ENCODE results near the gene PCDHGC4. TPM values are rescaled to one million over a fixed set of nuclear protein-coding genes. Genes with fewer than 3 reads are reported as not detected.

PCDHGC4 gene
- total and polyA plus RNA-seq, 2 of the 13 experiments (the other 11 are each of a cell fraction or from before 2014, with no cell fraction given) = 0.07 TPM; not detected in 1

- in situ Hi-C loops (cut with HindIII; ENCODE audit: extremely low pct_ligation_motif_present, low pct_unique_long_range_greater_than_20kb) (no loop called here), intact Hi-C loops (cut with micrococcal nuclease; ENCODE audit: unreplicated experiment) (no loop called here)
- CTCF ChIA-PET (ENCODE audit: low intra/inter-chr PET ratio, low total read pairs) = no interaction called here
- Histone ChIP-seq H3K36me3 (replicated peaks in 1 of 2; ENCODE audit: control insufficient read depth in 1 of 2, insufficient read depth in 2 of 2, low read length in 2 of 2) (no peaks in the 10 kb centered on the region), H3K27me3 (ENCODE audit: control insufficient read depth in 1 of 2, insufficient read depth in 2 of 2, low read length in 2 of 2) (no peaks in the 10 kb centered on the region; a peak in 1 of 5 replicates), H3K9me3 (ENCODE audit: low read length) (no peaks in the 10 kb centered on the region), H3K4me2 (ENCODE audit: low read depth, low read length) (no peak overlapping the region), H2AFZ (ENCODE audit: low read length) (no peak overlapping the region), H3K27ac (ENCODE audit: extremely low read length, insufficient read depth, low read length) (no peak overlapping the region), H4K20me1 (ENCODE audit: insufficient read depth, low read length) (no peaks in the 10 kb centered on the region), H3K79me2 (ENCODE audit: insufficient read depth, low read length) (no peaks in the 10 kb centered on the region), H3K9ac (ENCODE audit: insufficient read depth, low read depth, low read length) (no peak overlapping the region), H3K4me1 (ENCODE audit: insufficient read depth, low read length) (peaks cover 6% of the 10 kb centered on the region; the same call in 1 of the 2 replicates), H3K4me3 (replicated peaks in 1 of 3; ENCODE audit: insufficient read depth in 1 of 3, low read depth in 2 of 3, low read length in 3 of 3) (no peak overlapping the region)
- TF ChIP-seq AGO2 (optimal IDR thresholded peaks at IDR 0.05; ENCODE audit: low read depth, low read length) (no peak), ZBTB25 (CRISPR knock-in tag; IDR thresholded peaks at IDR 0.05) (no peak), ZNF761 (CRISPR knock-in tag; conservative IDR thresholded peaks at IDR 0.05) (no peak), JUNB (CRISPR knock-in tag; IDR thresholded peaks at IDR 0.05; ENCODE audit: borderline replicate concordance) (no peak), NR2F1 (CRISPR knock-in tag; IDR thresholded peaks at IDR 0.05) (no peak), ZIK1 (CRISPR knock-in tag; IDR thresholded peaks at IDR 0.05; ENCODE audit: borderline replicate concordance, low read depth) (no peak), MTA1 (CRISPR knock-in tag; IDR thresholded peaks at IDR 0.05; ENCODE audit: borderline replicate concordance) (no peak), ELF4 (CRISPR knock-in tag; IDR thresholded peaks at IDR 0.05; ENCODE audit: borderline replicate concordance) (no peak), FLYWCH1 (CRISPR knock-in tag; IDR thresholded peaks at IDR 0.05) (no peak), RFX5 (IDR thresholded peaks at IDR 0.05; ENCODE audit: low read depth, low read length) (no peak), SMAD3 (CRISPR knock-in tag; IDR thresholded peaks at IDR 0.05) (no peak), ZNF891 (CRISPR knock-in tag; IDR thresholded peaks at IDR 0.05) (no peak), RORA (CRISPR knock-in tag; IDR thresholded peaks at IDR 0.05) (no peak), YEATS4 (CRISPR knock-in tag; IDR thresholded peaks at IDR 0.05; ENCODE audit: borderline replicate concordance) (no peak), ZNF430 (CRISPR knock-in tag; IDR thresholded peaks at IDR 0.05) (no peak)
- no peak for ATAC-seq
- WGBS (ENCODE audit: low lambda C conversion rate) = 67% methylated on average over 6 of the region's 8 CpGs
- POLR2A ChIA-PET = no interaction called here
- no peak for FAIRE-seq
- BruUV-seq (replicated peaks) = no TSS peak
- no peak for DNase-seq (ENCODE audit: low spot score)
Observed at GRCh38 chr5:141506381-141507155, 21.7 kb downstream of the PCDHGC4 start.

Measured in HepG2 (cell line).